Neural progenitor cell (in vitro differentiated cells): ENCODE data around the gene DCDC1. TPM values are rescaled to one million over a fixed set of nuclear protein-coding genes. Genes with fewer than 3 reads are reported as not detected.

ENCODE experiments used
- DNase-seq: peaks from one replicate; pipeline ENCODE4 v3.0.0-alpha.2; 2016; ENCODE audit warnings: low spot score
- H2AFZ ChIP-seq: fragments of 200-600 bp; sonication (generic); replicated peaks from 2 replicates; pipeline ENCODE4 v1.6.1; 2016; ENCODE audit warnings: antibody characterized with exemption
- H3F3A ChIP-seq: fragments of 200-600 bp; sonication (generic); 2 replicates; pipeline ENCODE4 v1.6.1; 2016; ENCODE audit warnings: antibody characterized with exemption, low read depth
- H3K27ac ChIP-seq: fragments of 200-600 bp; sonication (generic); 2 replicates; pipeline ENCODE4 v1.5.1; 2016; ENCODE audit warnings: mild to moderate bottlenecking
- H3K27me3 ChIP-seq: fragments of 200-600 bp; sonication (generic); 2 replicates; pipeline ENCODE4 v1.6.1; 2016; ENCODE audit warnings: mild to moderate bottlenecking, moderate library complexity
- H3K36me3 ChIP-seq: fragments of 200-600 bp; sonication (generic); 2 replicates; pipeline ENCODE4 v1.5.1; 2016
- H3K4me1 ChIP-seq: fragments of 200-600 bp; sonication (generic); 2 replicates; pipeline ENCODE4 v1.6.1; 2016; ENCODE audit warnings: mixed run types
- H3K4me2 ChIP-seq: fragments of 200-600 bp; sonication (generic); 2 replicates; pipeline ENCODE4 v1.6.1; 2016
- H3K4me3 ChIP-seq: fragments of 200-600 bp; sonication (generic); 2 replicates; pipeline ENCODE4 v1.5.1; 2016
- H3K79me2 ChIP-seq: fragments of 200-600 bp; sonication (generic); 2 replicates; pipeline ENCODE4 v1.6.1; 2016; ENCODE audit warnings: low read depth
- H3K9ac ChIP-seq: fragments of 200-600 bp; sonication (generic); 2 replicates; pipeline ENCODE4 v1.6.1; 2016
- H3K9me3 ChIP-seq: fragments of 200-600 bp; sonication (generic); 2 replicates; pipeline ENCODE4 v1.5.1; 2016; ENCODE audit warnings: low read depth
- H4K20me1 ChIP-seq: fragments of 200-600 bp; sonication (generic); 2 replicates; pipeline ENCODE4 v1.6.1; 2016; ENCODE audit warnings: low read depth
- H3K27ac Mint-ChIP-seq: 3 replicates; pipeline ENCODE4 v1.8.0; 2021; ENCODE audit warnings: mixed read lengths
- H3K27me3 Mint-ChIP-seq: 2 replicates; pipeline ENCODE4 v1.8.0; 2022; ENCODE audit warnings: low read depth, mild to moderate bottlenecking, inconsistent platforms, moderate library complexity, mixed read lengths; ENCODE audit not compliant: insufficient read depth
- H3K36me3 Mint-ChIP-seq: 3 replicates; pipeline ENCODE4 v1.8.0; 2021; ENCODE audit warnings: mixed read lengths
- H3K4me1 Mint-ChIP-seq: 3 replicates; pipeline ENCODE4 v1.8.0; 2021; ENCODE audit warnings: mixed read lengths
- H3K4me3 Mint-ChIP-seq: 3 replicates; pipeline ENCODE4 v1.8.0; 2021; ENCODE audit warnings: mild to moderate bottlenecking, moderate library complexity, mixed read lengths
- H3K9me3 Mint-ChIP-seq: 3 replicates; pipeline ENCODE4 v1.8.0; 2020; ENCODE audit warnings: mixed read lengths
- EZH2 ChIP-seq: fragments of 200-600 bp; sonication (generic); IDR thresholded peaks from 2 replicates; pipeline ENCODE4 v1.6.1; 2017; ENCODE audit warnings: antibody characterized with exemption, mild to moderate bottlenecking, moderate library complexity
- EZH2phosphoT487 ChIP-seq: fragments of 200-600 bp; sonication (generic); IDR thresholded peaks from 2 replicates; pipeline ENCODE4 v1.6.1; 2017; ENCODE audit warnings: antibody characterized with exemption
- total RNA-seq: library from RNA; depleted of rRNA; stranded (reverse); fragments of >200 nt; gene quantifications from 2 replicates; pipeline ENCODE4 v1.2.3, GENCODE V29; 2015; ENCODE audit warnings: low replicate concordance
- TF ChIP-seq, protein P1 (sequence below): fragments of 200-600 bp; sonication (generic); IDR thresholded peaks from 2 replicates; pipeline ENCODE4 v1.5.1; 2017; ENCODE audit warnings: antibody characterized with exemption, mild to moderate bottlenecking

Gene DCDC1
- total RNA-seq, 1 donor from 2014 or later, result 5.0 TPM

- Mint-ChIP-seq H3K36me3 (no peaks in the 10 kb centered on the region), H3K27ac (no peak overlapping the region), H3K27me3 (peaks cover 3% of the 10 kb centered on the region), H3K4me3 (no peak overlapping the region), H3K9me3 (no peaks in the 10 kb centered on the region), H3K4me1 (peaks cover 7% of the 10 kb centered on the region)
- Histone ChIP-seq H3F3A (no peaks in the 10 kb centered on the region), H3K27me3 (no peaks in the 10 kb centered on the region), H3K9ac (no peak overlapping the region), H3K4me1 (no peaks in the 10 kb centered on the region), H3K4me3 (no peak overlapping the region), H3K4me2 (no peak overlapping the region), H3K36me3 (no peaks in the 10 kb centered on the region), H3K9me3 (no peaks in the 10 kb centered on the region), H3K79me2 (no peaks in the 10 kb centered on the region), H2AFZ (no peak overlapping the region), H4K20me1 (no peaks in the 10 kb centered on the region), H3K27ac (no peak overlapping the region)
- TF ChIP-seq, protein P1, sequence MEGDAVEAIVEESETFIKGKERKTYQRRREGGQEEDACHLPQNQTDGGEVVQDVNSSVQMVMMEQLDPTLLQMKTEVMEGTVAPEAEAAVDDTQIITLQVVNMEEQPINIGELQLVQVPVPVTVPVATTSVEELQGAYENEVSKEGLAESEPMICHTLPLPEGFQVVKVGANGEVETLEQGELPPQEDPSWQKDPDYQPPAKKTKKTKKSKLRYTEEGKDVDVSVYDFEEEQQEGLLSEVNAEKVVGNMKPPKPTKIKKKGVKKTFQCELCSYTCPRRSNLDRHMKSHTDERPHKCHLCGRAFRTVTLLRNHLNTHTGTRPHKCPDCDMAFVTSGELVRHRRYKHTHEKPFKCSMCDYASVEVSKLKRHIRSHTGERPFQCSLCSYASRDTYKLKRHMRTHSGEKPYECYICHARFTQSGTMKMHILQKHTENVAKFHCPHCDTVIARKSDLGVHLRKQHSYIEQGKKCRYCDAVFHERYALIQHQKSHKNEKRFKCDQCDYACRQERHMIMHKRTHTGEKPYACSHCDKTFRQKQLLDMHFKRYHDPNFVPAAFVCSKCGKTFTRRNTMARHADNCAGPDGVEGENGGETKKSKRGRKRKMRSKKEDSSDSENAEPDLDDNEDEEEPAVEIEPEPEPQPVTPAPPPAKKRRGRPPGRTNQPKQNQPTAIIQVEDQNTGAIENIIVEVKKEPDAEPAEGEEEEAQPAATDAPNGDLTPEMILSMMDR, result no peak
- TF ChIP-seq EZH2, result no peak
- TF ChIP-seq EZH2phosphoT487, result no peak
- DNase-seq, result no peak
Measured at GRCh38 chr11:30823119-30823518, 546.4 kb downstream of the DCDC1 start.

DNA sequence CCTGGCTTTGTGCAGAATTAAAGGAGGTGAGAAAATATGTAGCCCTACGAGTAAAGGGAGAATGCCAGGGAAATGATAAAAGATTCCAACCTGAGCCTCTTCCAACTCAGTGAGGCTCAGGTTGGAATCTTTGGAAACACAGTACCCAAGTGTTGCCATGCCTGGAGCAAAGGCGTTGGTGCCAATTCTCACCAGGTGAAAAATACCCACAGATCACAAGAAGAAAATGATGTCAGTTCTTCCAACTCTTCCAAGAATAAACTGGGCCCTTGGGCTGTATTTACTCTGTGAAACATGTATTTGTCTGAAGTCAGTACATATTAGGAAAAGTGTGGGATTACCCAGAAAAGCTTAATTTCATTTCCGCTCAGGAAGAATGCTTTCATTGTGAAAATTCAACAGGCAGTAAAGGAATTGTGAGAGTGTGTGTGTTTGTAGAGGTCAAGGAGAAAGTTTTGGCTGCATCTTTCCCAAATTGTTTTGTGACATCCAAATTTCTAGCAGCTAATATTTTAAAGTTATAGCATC, 548.0 kb downstream of the DCDC1 start:
- Histone ChIP-seq H3K9ac (no peak overlapping the region), H3K27me3 (no peaks in the 10 kb centered on the region), H3K36me3 (no peaks in the 10 kb centered on the region), H3K27ac (no peak overlapping the region), H3K4me2 (no peak overlapping the region), H3K9me3 (no peaks in the 10 kb centered on the region), H3K79me2 (no peaks in the 10 kb centered on the region), H3K4me1 (no peaks in the 10 kb centered on the region), H3F3A (no peaks in the 10 kb centered on the region), H2AFZ (no peak overlapping the region), H3K4me3 (no peak overlapping the region), H4K20me1 (no peaks in the 10 kb centered on the region)
- TF ChIP-seq EZH2phosphoT487 (no peak), EZH2 (no peak)
- TF ChIP-seq, protein P1, result no peak
- H3K36me3 Mint-ChIP-seq, result no peaks in the 10 kb centered on the region
- H3K27ac Mint-ChIP-seq, result no peak overlapping the region
- H3K4me3 Mint-ChIP-seq, result no peak overlapping the region
- DNase-seq, result no peak
- peaks cover 7% of the 10 kb centered on the region for H3K4me1 Mint-ChIP-seq
- no peaks in the 10 kb centered on the region for H3K9me3 Mint-ChIP-seq
- H3K27me3 Mint-ChIP-seq, result peaks cover 5% of the 10 kb centered on the region

DNA sequence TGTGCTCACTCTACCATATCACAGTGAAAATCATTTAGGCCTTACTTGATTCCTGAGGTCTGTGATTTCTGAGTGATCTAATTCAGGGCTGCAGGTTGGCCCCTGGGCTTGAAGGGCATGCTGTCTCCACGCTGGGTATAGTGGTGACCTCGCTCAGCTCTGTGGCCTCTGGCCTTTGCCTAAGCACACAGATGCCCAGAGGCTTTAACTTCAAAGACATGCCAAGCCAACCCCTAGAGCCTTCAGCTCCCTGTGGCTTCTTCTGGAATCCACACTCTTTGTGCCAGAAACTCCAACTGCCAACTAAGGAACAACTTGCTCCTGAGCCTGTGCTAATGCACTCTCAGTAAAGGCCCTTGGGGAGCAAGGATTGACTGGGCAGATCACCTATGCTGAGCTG, 550.8 kb downstream of the DCDC1 start:
- Histone ChIP-seq H3K4me3 (no peak overlapping the region), H3K36me3 (no peaks in the 10 kb centered on the region), H3K27ac (no peak overlapping the region), H3K4me1 (no peaks in the 10 kb centered on the region), H3K9me3 (no peaks in the 10 kb centered on the region), H3K79me2 (no peaks in the 10 kb centered on the region), H3K9ac (no peak overlapping the region), H2AFZ (no peak overlapping the region), H3K27me3 (no peaks in the 10 kb centered on the region), H3F3A (no peaks in the 10 kb centered on the region), H4K20me1 (no peaks in the 10 kb centered on the region), H3K4me2 (no peak overlapping the region)
- H3K27me3 Mint-ChIP-seq, result peaks cover 5% of the 10 kb centered on the region
- DNase-seq, result no peak
- no peak overlapping the region for H3K27ac Mint-ChIP-seq
- no peaks in the 10 kb centered on the region for H3K9me3 Mint-ChIP-seq
- peaks cover 7% of the 10 kb centered on the region for H3K4me1 Mint-ChIP-seq
- no peak for TF ChIP-seq EZH2
- TF ChIP-seq EZH2phosphoT487, result no peak
- TF ChIP-seq, protein P1, result no peak
- H3K4me3 Mint-ChIP-seq, result no peak overlapping the region
- no peaks in the 10 kb centered on the region for H3K36me3 Mint-ChIP-seq
